Omental fat pad (tissue), 4 donors: ENCODE results near the gene SPEN. TPM values are rescaled to one million over a fixed set of nuclear protein-coding genes. Genes with fewer than 3 reads are reported as not detected.

ENCODE experiments used
- ATAC-seq: fragments of 150-250 bp; one replicate; pipeline ENCODE4 v1.9.1; 2016; ENCODE audit warnings: mild to moderate bottlenecking, moderate library complexity; ENCODE audit not compliant: low FRiP score
- DNase-seq: peaks from one replicate; pipeline ENCODE4 v3.0.0-alpha.2; 2019; ENCODE audit warnings: low spot score
- total RNA-seq, 4 donors: library from RNA; depleted of rRNA; stranded (reverse); fragments of >200 nt; gene quantifications; one replicate each; pipeline ENCODE4 v1.1.0, GENCODE V29; 2016
- TF ChIP-seq, protein P1 (sequence below), 3 donors: fragments of 450-650 bp; IDR thresholded peaks; one replicate each; pipeline ENCODE4 v1.5.1; 2016 to 2017; ENCODE audit warnings: antibody characterized with exemption in 3 of 3, mild to moderate bottlenecking in 3 of 3, moderate library complexity in 2 of 3

The SPEN gene
- total RNA-seq, 4 donors from 2014 or later: 33.4 to 64.0 (median 51.5) TPM

- TF ChIP-seq, protein P1, sequence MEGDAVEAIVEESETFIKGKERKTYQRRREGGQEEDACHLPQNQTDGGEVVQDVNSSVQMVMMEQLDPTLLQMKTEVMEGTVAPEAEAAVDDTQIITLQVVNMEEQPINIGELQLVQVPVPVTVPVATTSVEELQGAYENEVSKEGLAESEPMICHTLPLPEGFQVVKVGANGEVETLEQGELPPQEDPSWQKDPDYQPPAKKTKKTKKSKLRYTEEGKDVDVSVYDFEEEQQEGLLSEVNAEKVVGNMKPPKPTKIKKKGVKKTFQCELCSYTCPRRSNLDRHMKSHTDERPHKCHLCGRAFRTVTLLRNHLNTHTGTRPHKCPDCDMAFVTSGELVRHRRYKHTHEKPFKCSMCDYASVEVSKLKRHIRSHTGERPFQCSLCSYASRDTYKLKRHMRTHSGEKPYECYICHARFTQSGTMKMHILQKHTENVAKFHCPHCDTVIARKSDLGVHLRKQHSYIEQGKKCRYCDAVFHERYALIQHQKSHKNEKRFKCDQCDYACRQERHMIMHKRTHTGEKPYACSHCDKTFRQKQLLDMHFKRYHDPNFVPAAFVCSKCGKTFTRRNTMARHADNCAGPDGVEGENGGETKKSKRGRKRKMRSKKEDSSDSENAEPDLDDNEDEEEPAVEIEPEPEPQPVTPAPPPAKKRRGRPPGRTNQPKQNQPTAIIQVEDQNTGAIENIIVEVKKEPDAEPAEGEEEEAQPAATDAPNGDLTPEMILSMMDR (IDR thresholded peaks at IDR 0.05): no peak
- DNase-seq: no peak
- peak; percentile 20 for ATAC-seq
These were observed 105.1 kb downstream of the SPEN start for GRCh38 chr1:15952317-15953258.

DNA sequence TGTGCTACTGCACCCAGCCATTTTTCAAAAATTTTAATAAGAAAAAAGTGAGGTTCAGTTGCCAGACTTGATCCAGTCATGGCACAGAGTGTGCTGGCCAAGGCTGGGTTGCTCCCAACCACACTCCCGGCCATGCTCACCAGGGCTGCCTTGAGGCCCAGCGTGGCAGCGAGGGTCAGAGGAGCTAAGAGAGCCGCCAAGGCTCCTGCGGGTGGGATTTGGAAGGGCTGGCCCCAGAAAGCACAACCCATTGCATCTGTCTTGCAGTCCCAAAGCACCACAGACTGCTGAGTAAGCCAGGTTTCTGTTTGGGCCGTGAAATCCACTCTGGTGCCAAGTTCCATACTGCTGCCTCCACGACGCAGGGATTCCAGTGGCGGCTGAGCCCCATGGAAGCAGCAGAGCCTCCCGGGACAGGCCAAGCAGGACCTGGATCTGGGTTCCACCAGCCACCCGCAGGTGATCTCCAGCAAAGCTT is 105.8 kb downstream of the SPEN start:
- no peak for ATAC-seq
- DNase-seq: no peak
- TF ChIP-seq, protein P1 (IDR thresholded peaks at IDR 0.05): no peak

GRCh38 chr1:15953791-15954241 is 106.3 kb downstream of the SPEN start:
- TF ChIP-seq, protein P1 (IDR thresholded peaks at IDR 0.05): no peak
- no peak for ATAC-seq
- no peak for DNase-seq

DNA sequence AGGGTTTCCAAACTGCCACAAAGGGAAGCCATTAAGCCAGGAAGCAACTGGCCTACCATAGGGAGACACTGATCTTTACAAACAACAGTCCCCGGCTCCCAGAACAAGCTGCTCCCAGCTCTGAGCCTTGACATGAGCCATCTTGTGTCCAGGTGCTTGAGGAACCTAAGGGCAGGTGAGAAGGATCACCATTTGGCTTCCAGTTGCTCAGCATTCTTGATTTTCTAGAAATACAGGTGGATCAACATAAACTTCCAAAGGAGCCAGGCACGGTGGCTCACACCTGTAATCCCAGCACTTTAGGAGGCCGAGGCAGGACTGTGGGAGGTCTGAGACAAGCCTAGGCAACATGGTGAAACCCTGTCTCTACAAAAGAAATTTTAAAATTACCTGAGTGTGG is 106.8 kb downstream of the SPEN start:
- DNase-seq (no peak), ATAC-seq (no peak)
- TF ChIP-seq, protein P1 (IDR thresholded peaks at IDR 0.05): no peak

DNA sequence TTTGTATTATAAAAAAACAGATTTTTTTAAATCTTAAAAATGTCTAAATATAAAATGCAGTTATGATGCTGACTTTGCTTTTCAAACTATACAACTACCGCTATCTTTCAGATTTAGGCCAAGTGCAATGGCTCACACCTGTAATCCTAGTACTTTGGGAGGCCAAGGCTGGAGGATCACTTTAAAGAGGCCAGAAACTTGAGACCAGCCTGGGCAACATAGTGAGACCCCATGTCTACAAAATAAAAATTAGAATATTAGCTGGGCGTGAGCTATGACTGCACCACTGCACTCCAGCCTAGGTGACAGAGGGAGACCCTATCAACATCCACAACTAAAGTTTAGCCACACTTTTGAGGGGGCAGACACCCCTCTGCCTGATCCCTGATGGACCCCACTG is 108.0 kb downstream of the SPEN start:
- TF ChIP-seq, protein P1 (IDR thresholded peaks at IDR 0.05): no peak
- DNase-seq (no peak), ATAC-seq (no peak)

DNA sequence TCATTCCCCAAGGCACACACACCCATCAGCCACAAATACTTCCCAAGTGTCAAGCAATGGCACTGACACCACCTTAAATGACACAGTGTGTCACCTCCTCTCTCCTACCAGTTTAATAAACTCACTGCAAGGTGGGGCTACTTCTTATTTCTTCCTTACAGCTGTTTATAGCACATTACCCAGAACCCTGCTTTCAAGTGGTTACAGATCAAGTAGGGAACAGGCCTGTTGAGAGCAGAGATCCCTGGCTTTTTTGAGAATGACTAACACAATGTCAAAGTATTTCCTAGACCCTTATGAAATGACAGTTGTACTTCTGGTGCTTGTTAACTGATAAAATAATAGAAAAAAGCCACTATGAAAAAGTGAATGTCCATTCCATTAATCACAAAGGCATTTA is 108.6 kb downstream of the SPEN start:
- no peak for ATAC-seq
- DNase-seq: no peak
- TF ChIP-seq, protein P1 (IDR thresholded peaks at IDR 0.05): no peak
